Neural progenitor cell (in vitro differentiated cells): ENCODE measurements around the gene MRGPRE.

Experiments
- CTCF ChIP-seq: fragments of 200-600 bp; sonication (generic); IDR thresholded peaks from 2 replicates; pipeline ENCODE4 v1.5.1; 2017; ENCODE audit warnings: antibody characterized with exemption, mild to moderate bottlenecking
- EZH2 ChIP-seq: fragments of 200-600 bp; sonication (generic); IDR thresholded peaks from 2 replicates; pipeline ENCODE4 v1.6.1; 2017; ENCODE audit warnings: antibody characterized with exemption, mild to moderate bottlenecking, moderate library complexity

- TF ChIP-seq CTCF (no peak), EZH2 (no peak)
These were observed 38.0 kb downstream of the MRGPRE start for GRCh38 chr11:3194016-3194816.
